Mononuclear cell (primary cell): ENCODE data around the gene WHRN. TPM values are rescaled to one million over a fixed set of nuclear protein-coding genes. Genes with fewer than 3 reads are reported as not detected.

ENCODE experiments used
- H3K27me3 ChIP-seq: 2 replicates; pipeline ENCODE4 v1.6.0; 2011; ENCODE audit warnings: low read length, control low read depth; ENCODE audit not compliant: insufficient read depth
- H3K4me1 ChIP-seq: 2 replicates; pipeline ENCODE4 v1.5.1; 2011; ENCODE audit warnings: mild to moderate bottlenecking, low read length, control low read depth; ENCODE audit not compliant: insufficient read depth
- H3K4me3 ChIP-seq: 2 replicates; pipeline ENCODE4 v1.5.1; 2011; ENCODE audit warnings: mild to moderate bottlenecking, low read length, moderate library complexity
- H3K9me3 ChIP-seq: 2 replicates; pipeline ENCODE4 v1.5.1; 2011; ENCODE audit warnings: low read depth, mild to moderate bottlenecking, control low read depth, low read length
- total RNA-seq: library from RNA; depleted of rRNA; stranded (reverse); fragments of >200 nt; gene quantifications from one replicate; pipeline ENCODE4 v1.2.3, GENCODE V29; 2012

Gene WHRN
- total RNA-seq, 1 donor, result 4.7 TPM

GRCh38 chr9:114392749-114393112 lies 112.5 kb downstream of the WHRN start:
- H3K4me1 ChIP-seq, result peaks cover 94% of the 10 kb centered on the region
- H3K4me3 ChIP-seq, result no peak overlapping the region
- no peaks in the 10 kb centered on the region for H3K27me3 ChIP-seq
- no peaks in the 10 kb centered on the region for H3K9me3 ChIP-seq

- peaks cover 81% of the 10 kb centered on the region for H3K4me1 ChIP-seq
- H3K27me3 ChIP-seq, result no peaks in the 10 kb centered on the region
- no peaks in the 10 kb centered on the region for H3K9me3 ChIP-seq
- H3K4me3 ChIP-seq, result no peak overlapping the region
These were observed 114.3 kb downstream of the WHRN start for GRCh38 chr9:114390952-114391351.

- no peak overlapping the region for H3K4me3 ChIP-seq
- H3K4me1 ChIP-seq, result peaks cover 79% of the 10 kb centered on the region
- H3K27me3 ChIP-seq, result no peaks in the 10 kb centered on the region
- H3K9me3 ChIP-seq, result no peaks in the 10 kb centered on the region
These were observed 115.5 kb downstream of the WHRN start for GRCh38 chr9:114389612-114390368.

- Histone ChIP-seq H3K4me1 (peaks cover 79% of the 10 kb centered on the region), H3K9me3 (no peaks in the 10 kb centered on the region), H3K27me3 (no peaks in the 10 kb centered on the region), H3K4me3 (no peak overlapping the region)
These were observed 116.4 kb downstream of the WHRN start for GRCh38 chr9:114388764-114389375.

GRCh38 chr9:114388357-114388682 lies 117.0 kb downstream of the WHRN start:
- no peaks in the 10 kb centered on the region for H3K9me3 ChIP-seq
- H3K27me3 ChIP-seq, result no peaks in the 10 kb centered on the region
- H3K4me3 ChIP-seq, result peak overlapping the region; percentile 63
- H3K4me1 ChIP-seq, result peaks cover 81% of the 10 kb centered on the region

GRCh38 chr9:114387680-114388356 lies 117.5 kb downstream of the WHRN start, which contains the start of gene AKNA:
AKNA (minus strand) TSS chr9:114387982; CDS start chr9:114381333, 6,649 bp downstream.
- H3K9me3 ChIP-seq, result no peaks in the 10 kb centered on the region
- peaks cover 81% of the 10 kb centered on the region for H3K4me1 ChIP-seq
- H3K4me3 ChIP-seq, result peak within 1 kb of the TSS; percentile 63
- H3K27me3 ChIP-seq, result no peaks in the 10 kb centered on the region

- H3K9me3 ChIP-seq, result no peaks in the 10 kb centered on the region
- H3K4me1 ChIP-seq, result peaks cover 81% of the 10 kb centered on the region
- peak overlapping the region; percentile 63 for H3K4me3 ChIP-seq
- H3K27me3 ChIP-seq, result no peaks in the 10 kb centered on the region
These were observed 118.2 kb downstream of the WHRN start for GRCh38 chr9:114386886-114387679.

- Histone ChIP-seq H3K9me3 (no peaks in the 10 kb centered on the region), H3K4me3 (peak overlapping the region; percentile 63), H3K27me3 (no peaks in the 10 kb centered on the region), H3K4me1 (peaks cover 83% of the 10 kb centered on the region)
These were observed 118.8 kb downstream of the WHRN start for GRCh38 chr9:114386361-114386885.

- H3K9me3 ChIP-seq, result no peaks in the 10 kb centered on the region
- no peaks in the 10 kb centered on the region for H3K27me3 ChIP-seq
- peaks cover 83% of the 10 kb centered on the region for H3K4me1 ChIP-seq
- peak overlapping the region; percentile 63 for H3K4me3 ChIP-seq
These were observed 119.7 kb downstream of the WHRN start for GRCh38 chr9:114385397-114386181.

GRCh38 chr9:114384836-114385396 lies 120.4 kb downstream of the WHRN start:
- no peaks in the 10 kb centered on the region for H3K9me3 ChIP-seq
- H3K4me3 ChIP-seq, result peak overlapping the region; percentile 63
- H3K27me3 ChIP-seq, result no peaks in the 10 kb centered on the region
- peaks cover 83% of the 10 kb centered on the region for H3K4me1 ChIP-seq

GRCh38 chr9:114384341-114384740 lies 120.9 kb downstream of the WHRN start:
- Histone ChIP-seq H3K4me3 (peak overlapping the region; percentile 18), H3K27me3 (no peaks in the 10 kb centered on the region), H3K9me3 (no peaks in the 10 kb centered on the region), H3K4me1 (peaks cover 83% of the 10 kb centered on the region)

GRCh38 chr9:114383521-114384231 lies 121.6 kb downstream of the WHRN start:
- Histone ChIP-seq H3K27me3 (no peaks in the 10 kb centered on the region), H3K4me3 (peak overlapping the region; percentile 18), H3K9me3 (no peaks in the 10 kb centered on the region), H3K4me1 (peaks cover 83% of the 10 kb centered on the region)

- H3K9me3 ChIP-seq, result no peaks in the 10 kb centered on the region
- H3K4me3 ChIP-seq, result peak overlapping the region; percentile 18
- no peaks in the 10 kb centered on the region for H3K27me3 ChIP-seq
- H3K4me1 ChIP-seq, result peaks cover 83% of the 10 kb centered on the region
These were observed 122.4 kb downstream of the WHRN start for GRCh38 chr9:114382699-114383520.
